Neural cell (in vitro differentiated cells): ENCODE measurements around the gene GNG13. TPM values are rescaled to one million over a fixed set of nuclear protein-coding genes. Genes with fewer than 3 reads are reported as not detected.

Experiments
- H2AFZ ChIP-seq: fragments of 200-600, 300-800 bp; sonication (generic), shearing (Covaris generic); 2 replicates; pipeline ENCODE4 v1.6.0; 2014; ENCODE audit warnings: low read depth, mild to moderate bottlenecking, antibody characterized with exemption, low read length, moderate library complexity
- H3F3A ChIP-seq: fragments of 200-600 bp; shearing (Covaris generic); 2 replicates; pipeline ENCODE4 v1.6.1; 2016; ENCODE audit warnings: mild to moderate bottlenecking, moderate library complexity, mixed read lengths, antibody characterized with exemption, low read length; ENCODE audit not compliant: insufficient read depth, poor library complexity, severe bottlenecking
- H3K27ac ChIP-seq: fragments of 200-600, 300-800 bp; sonication (generic), shearing (Covaris generic); 2 replicates; pipeline ENCODE4 v1.5.1; 2014; ENCODE audit warnings: mild to moderate bottlenecking, low read length, moderate library complexity
- H3K27me3 ChIP-seq: fragments of 300-800, 200-600 bp; sonication (generic), shearing (Covaris generic); 2 replicates; pipeline ENCODE4 v1.6.0; 2014; ENCODE audit warnings: mild to moderate bottlenecking, low read depth, low read length, moderate library complexity; ENCODE audit not compliant: insufficient read depth
- H3K36me3 ChIP-seq: fragments of 300-800, 200-600 bp; sonication (generic), shearing (Covaris generic); 2 replicates; pipeline ENCODE4 v1.5.1; 2014; ENCODE audit warnings: mild to moderate bottlenecking, antibody characterized with exemption, low read length, moderate library complexity; ENCODE audit not compliant: insufficient read depth
- H3K4me2 ChIP-seq: fragments of 300-800, 200-600 bp; sonication (generic), shearing (Covaris generic); 2 replicates; pipeline ENCODE4 v1.6.0; 2014; ENCODE audit warnings: mild to moderate bottlenecking, low read length
- H3K4me3 ChIP-seq: fragments of 300-800, 200-600 bp; sonication (generic), shearing (Covaris generic); 2 replicates; pipeline ENCODE4 v1.5.1; 2014; ENCODE audit warnings: mild to moderate bottlenecking, low read length, moderate library complexity
- H3K79me2 ChIP-seq: fragments of 200-600 bp; shearing (Covaris generic); replicated peaks from 2 replicates; pipeline ENCODE4 v1.6.0; 2014; ENCODE audit warnings: mild to moderate bottlenecking, low read length, moderate library complexity; ENCODE audit not compliant: insufficient read depth
- H3K9ac ChIP-seq: fragments of 300-800, 200-600 bp; sonication (generic), shearing (Covaris generic); 2 replicates; pipeline ENCODE4 v1.6.1; 2016; ENCODE audit warnings: mild to moderate bottlenecking, low read length, mixed read lengths
- H3K9me2 ChIP-seq: fragments of 200-600 bp; shearing (Covaris generic); 2 replicates; pipeline ENCODE4 v1.6.1; 2016; ENCODE audit warnings: mild to moderate bottlenecking, low read length, mixed read lengths; ENCODE audit not compliant: insufficient read depth
- H3K9me3 ChIP-seq: fragments of 200-600, 300-800 bp; sonication (generic), shearing (Covaris generic); 2 replicates; pipeline ENCODE4 v1.6.1; 2016; ENCODE audit warnings: mild to moderate bottlenecking, mixed run types, low read length, moderate library complexity, mixed read lengths
- H4K20me1 ChIP-seq: fragments of 200-600 bp; shearing (Covaris generic); 2 replicates; pipeline ENCODE4 v1.6.1; 2016; ENCODE audit warnings: mild to moderate bottlenecking, mixed run types; ENCODE audit not compliant: insufficient read depth
- EP300 ChIP-seq: fragments of 450-650 bp; conservative IDR thresholded peaks from 2 replicates; pipeline ENCODE4 v1.6.1; 2014; ENCODE audit warnings: antibody characterized with exemption, mild to moderate bottlenecking, moderate library complexity; ENCODE audit not compliant: poor library complexity, severe bottlenecking
- EZH2 ChIP-seq: fragments of 200-600, 300-800 bp; shearing (Covaris generic), sonication (generic); IDR thresholded peaks from 2 replicates; pipeline ENCODE4 v1.6.1; 2014; ENCODE audit warnings: antibody characterized with exemption, low read length, borderline replicate concordance, mild to moderate bottlenecking; ENCODE audit not compliant: insufficient read depth, poor library complexity, severe bottlenecking
- MXI1 ChIP-seq: fragments of 450-650 bp; conservative IDR thresholded peaks from 2 replicates; pipeline ENCODE4 v1.6.1; 2014; ENCODE audit warnings: antibody characterized with exemption, mild to moderate bottlenecking; ENCODE audit not compliant: poor library complexity, severe bottlenecking
- POLR2AphosphoS5 ChIP-seq: IDR thresholded peaks from 2 replicates; pipeline ENCODE4 v1.6.1; 2012
- RAD21 ChIP-seq: fragments of 450-650 bp; conservative IDR thresholded peaks from 2 replicates; pipeline ENCODE4 v1.6.1; 2014; ENCODE audit warnings: antibody characterized with exemption, mild to moderate bottlenecking, moderate library complexity
- SMC3 ChIP-seq: fragments of 450-650 bp; conservative IDR thresholded peaks from 2 replicates; pipeline ENCODE4 v1.6.1; 2014; ENCODE audit warnings: antibody characterized with exemption, mild to moderate bottlenecking, moderate library complexity; ENCODE audit not compliant: poor library complexity
- TAF1 ChIP-seq: IDR thresholded peaks from 2 replicates; pipeline ENCODE4 v1.6.1; 2012; ENCODE audit warnings: low read depth
- polyA plus RNA-seq: library from polyadenylated mRNA; depleted of rRNA; stranded (reverse); fragments of >200 nt; gene quantifications from 2 replicates; pipeline ENCODE4 v1.2.3, GENCODE V29; 2014
- TF ChIP-seq, protein P1 (sequence below): fragments of 450-650 bp; IDR thresholded peaks from 2 replicates; pipeline ENCODE4 v1.5.1; 2014; ENCODE audit warnings: antibody characterized with exemption, mild to moderate bottlenecking, moderate library complexity; ENCODE audit not compliant: poor library complexity, severe bottlenecking
- TF ChIP-seq, protein P2 (sequence below): IDR thresholded peaks from 2 replicates; pipeline ENCODE4 v1.6.1; 2012; ENCODE audit warnings: borderline replicate concordance

The GNG13 gene
- polyA plus RNA-seq, 1 donor from 2014 or later = not detected

DNA sequence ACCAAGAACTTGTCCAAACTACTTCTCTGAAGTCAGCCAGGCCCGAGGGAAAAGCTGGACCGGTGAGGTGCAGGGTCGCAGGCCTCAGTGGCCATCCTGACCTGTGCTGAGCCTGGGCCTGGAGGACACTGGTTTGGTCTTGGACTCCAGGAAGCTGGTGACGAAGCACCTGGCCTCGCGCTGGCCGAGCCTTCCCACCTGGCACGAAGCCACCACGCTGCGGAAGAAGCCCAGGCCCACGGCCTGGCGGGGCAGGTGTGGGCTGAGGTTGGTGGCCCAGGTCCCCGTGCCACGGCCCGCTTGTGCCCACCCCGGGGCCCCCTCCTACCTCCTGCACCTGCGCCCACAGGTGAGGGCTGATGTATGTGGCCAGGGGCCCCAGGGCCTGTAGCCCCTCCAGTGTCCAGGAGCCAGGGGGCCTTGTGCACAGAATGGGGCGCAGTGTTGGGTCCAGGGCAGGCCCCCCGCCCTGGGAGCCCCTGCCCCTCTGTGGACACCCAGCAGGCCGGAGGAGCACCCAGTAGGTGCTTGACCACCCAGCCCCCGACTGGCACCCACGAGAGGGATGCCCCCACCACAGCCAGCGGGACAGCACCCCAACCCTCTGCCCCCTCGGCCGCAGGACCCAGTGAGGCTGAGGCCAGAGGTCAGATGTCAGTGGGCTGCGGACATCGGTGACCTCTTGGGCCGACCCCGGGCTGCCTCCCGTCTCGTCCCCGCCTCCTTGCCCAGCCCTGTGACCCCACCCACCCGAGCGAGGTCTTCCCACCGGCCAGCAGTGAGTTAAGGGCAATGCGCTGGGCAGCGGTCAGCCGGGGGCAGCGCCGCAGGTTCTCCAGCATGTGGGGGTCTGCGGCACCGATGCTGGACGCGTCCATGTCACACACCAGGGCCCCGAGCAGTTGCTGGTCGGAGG is 26.2 kb downstream of the GNG13 start:
- H3K9me2 ChIP-seq = no peaks in the 10 kb centered on the region
- H3F3A ChIP-seq = no peaks in the 10 kb centered on the region
- H3K9ac ChIP-seq = no peak overlapping the region
- H2AFZ ChIP-seq = no peak overlapping the region
- TF ChIP-seq SMC3 (no peak), EZH2 (no peak)
- TF ChIP-seq, protein P1, sequence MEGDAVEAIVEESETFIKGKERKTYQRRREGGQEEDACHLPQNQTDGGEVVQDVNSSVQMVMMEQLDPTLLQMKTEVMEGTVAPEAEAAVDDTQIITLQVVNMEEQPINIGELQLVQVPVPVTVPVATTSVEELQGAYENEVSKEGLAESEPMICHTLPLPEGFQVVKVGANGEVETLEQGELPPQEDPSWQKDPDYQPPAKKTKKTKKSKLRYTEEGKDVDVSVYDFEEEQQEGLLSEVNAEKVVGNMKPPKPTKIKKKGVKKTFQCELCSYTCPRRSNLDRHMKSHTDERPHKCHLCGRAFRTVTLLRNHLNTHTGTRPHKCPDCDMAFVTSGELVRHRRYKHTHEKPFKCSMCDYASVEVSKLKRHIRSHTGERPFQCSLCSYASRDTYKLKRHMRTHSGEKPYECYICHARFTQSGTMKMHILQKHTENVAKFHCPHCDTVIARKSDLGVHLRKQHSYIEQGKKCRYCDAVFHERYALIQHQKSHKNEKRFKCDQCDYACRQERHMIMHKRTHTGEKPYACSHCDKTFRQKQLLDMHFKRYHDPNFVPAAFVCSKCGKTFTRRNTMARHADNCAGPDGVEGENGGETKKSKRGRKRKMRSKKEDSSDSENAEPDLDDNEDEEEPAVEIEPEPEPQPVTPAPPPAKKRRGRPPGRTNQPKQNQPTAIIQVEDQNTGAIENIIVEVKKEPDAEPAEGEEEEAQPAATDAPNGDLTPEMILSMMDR = no peak
- H3K9me3 ChIP-seq = no peaks in the 10 kb centered on the region
- H3K27me3 ChIP-seq = no peaks in the 10 kb centered on the region
- no peaks in the 10 kb centered on the region for H4K20me1 ChIP-seq
- H3K4me3 ChIP-seq = no peak overlapping the region
- no peak overlapping the region for H3K27ac ChIP-seq
- H3K36me3 ChIP-seq = no peaks in the 10 kb centered on the region
- H3K4me2 ChIP-seq = no peak overlapping the region
- H3K79me2 ChIP-seq = no peaks in the 10 kb centered on the region

DNA sequence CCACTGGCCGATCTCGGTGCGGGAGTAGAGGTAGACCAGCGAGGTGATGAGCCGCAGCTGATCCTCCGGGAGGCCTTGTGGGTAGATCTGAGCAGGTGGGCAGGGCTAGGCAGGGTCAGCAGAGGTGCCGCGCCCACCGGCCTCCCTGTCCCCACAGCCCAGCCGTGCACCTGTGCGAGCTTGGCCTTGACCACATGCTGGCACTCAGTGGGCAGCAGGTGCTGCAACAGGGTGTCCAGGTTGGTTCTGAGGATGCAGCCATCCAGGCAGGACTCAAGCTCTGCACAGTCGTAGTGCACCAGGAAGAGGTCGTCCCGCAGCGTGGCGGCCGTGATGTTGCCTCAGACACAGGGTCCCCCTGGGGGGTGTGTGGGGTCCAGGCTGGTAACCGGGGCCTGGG is 27.6 kb downstream of the GNG13 start:
- H3K9ac ChIP-seq = no peak overlapping the region
- H3K4me2 ChIP-seq = no peak overlapping the region
- no peak overlapping the region for H3K4me3 ChIP-seq
- no peaks in the 10 kb centered on the region for H3K9me2 ChIP-seq
- H3K9me3 ChIP-seq = no peaks in the 10 kb centered on the region
- H3K79me2 ChIP-seq = no peaks in the 10 kb centered on the region
- H2AFZ ChIP-seq = no peak overlapping the region
- no peaks in the 10 kb centered on the region for H3F3A ChIP-seq
- no peaks in the 10 kb centered on the region for H3K27me3 ChIP-seq
- TF ChIP-seq SMC3 (no peak), EZH2 (no peak), MXI1 (no peak), POLR2AphosphoS5 (no peak), EP300 (no peak), TAF1 (no peak), RAD21 (no peak)
- TF ChIP-seq, protein P1 = no peak
- TF ChIP-seq, protein P2, sequence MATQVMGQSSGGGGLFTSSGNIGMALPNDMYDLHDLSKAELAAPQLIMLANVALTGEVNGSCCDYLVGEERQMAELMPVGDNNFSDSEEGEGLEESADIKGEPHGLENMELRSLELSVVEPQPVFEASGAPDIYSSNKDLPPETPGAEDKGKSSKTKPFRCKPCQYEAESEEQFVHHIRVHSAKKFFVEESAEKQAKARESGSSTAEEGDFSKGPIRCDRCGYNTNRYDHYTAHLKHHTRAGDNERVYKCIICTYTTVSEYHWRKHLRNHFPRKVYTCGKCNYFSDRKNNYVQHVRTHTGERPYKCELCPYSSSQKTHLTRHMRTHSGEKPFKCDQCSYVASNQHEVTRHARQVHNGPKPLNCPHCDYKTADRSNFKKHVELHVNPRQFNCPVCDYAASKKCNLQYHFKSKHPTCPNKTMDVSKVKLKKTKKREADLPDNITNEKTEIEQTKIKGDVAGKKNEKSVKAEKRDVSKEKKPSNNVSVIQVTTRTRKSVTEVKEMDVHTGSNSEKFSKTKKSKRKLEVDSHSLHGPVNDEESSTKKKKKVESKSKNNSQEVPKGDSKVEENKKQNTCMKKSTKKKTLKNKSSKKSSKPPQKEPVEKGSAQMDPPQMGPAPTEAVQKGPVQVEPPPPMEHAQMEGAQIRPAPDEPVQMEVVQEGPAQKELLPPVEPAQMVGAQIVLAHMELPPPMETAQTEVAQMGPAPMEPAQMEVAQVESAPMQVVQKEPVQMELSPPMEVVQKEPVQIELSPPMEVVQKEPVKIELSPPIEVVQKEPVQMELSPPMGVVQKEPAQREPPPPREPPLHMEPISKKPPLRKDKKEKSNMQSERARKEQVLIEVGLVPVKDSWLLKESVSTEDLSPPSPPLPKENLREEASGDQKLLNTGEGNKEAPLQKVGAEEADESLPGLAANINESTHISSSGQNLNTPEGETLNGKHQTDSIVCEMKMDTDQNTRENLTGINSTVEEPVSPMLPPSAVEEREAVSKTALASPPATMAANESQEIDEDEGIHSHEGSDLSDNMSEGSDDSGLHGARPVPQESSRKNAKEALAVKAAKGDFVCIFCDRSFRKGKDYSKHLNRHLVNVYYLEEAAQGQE = no peak
- H3K27ac ChIP-seq = no peak overlapping the region
- H4K20me1 ChIP-seq = no peaks in the 10 kb centered on the region
- no peaks in the 10 kb centered on the region for H3K36me3 ChIP-seq
